Endothelial cell of hepatic sinusoid (primary cell): ENCODE results near the gene GPT2.

Experiments
- in situ Hi-C: cut with HindIII; loops from 2 replicates; pipeline ENCODE4 v1.10.0; 2017; ENCODE audit warnings: low sequenced_read_pairs

Gene GPT2

DNA sequence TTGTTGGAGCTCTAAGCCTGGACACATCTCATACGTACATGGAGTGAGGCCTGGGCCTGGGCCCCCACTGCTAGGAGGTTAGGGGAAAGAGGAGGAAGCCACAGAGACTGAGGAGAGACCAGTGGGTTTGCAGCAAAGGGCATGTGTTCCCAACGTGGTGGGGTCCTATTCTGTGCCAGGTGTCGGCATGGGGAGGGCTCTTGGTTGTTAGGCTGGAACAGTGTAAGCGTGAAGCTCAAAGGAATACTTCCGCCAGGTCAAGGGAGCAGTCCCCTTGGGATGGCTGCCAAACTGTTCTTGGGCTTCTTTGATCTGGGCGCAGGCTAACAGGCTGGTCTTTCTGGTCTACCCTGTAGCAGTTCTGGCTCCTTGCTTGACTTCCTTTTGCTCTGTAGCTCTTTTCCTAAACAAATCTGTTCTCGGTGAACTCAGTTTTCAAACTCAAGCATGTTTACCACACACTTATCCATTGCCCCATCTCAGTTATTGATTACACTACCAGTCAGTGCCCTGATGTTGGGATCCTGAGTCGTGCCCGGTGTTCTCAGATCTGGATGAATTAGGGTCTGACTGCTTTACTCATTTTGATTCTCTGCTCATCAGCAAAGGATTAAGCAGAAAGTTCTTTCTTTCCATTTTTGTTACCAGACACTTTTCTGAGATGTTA, 36.4 kb downstream of the GPT2 start:
- in situ Hi-C loops: no loop called here

DNA sequence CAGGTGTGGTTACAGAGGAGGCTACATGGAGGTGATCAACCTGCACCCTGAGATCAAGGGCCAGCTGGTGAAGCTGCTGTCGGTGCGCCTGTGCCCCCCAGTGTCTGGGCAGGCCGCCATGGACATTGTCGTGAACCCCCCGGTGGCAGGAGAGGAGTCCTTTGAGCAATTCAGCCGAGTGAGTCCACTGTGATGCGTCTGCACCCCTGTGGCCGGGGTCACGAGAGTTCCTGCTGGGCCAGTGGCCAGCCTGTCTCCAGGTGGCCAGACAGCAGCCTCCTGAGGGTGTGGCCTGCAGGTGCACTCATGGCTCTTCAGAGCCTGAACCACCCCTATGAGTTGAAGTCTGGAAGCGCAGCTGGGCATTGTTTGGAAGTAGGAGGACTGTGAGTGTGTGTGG, 38.1 kb downstream of the GPT2 start:
- in situ Hi-C loops: no loop called here

DNA sequence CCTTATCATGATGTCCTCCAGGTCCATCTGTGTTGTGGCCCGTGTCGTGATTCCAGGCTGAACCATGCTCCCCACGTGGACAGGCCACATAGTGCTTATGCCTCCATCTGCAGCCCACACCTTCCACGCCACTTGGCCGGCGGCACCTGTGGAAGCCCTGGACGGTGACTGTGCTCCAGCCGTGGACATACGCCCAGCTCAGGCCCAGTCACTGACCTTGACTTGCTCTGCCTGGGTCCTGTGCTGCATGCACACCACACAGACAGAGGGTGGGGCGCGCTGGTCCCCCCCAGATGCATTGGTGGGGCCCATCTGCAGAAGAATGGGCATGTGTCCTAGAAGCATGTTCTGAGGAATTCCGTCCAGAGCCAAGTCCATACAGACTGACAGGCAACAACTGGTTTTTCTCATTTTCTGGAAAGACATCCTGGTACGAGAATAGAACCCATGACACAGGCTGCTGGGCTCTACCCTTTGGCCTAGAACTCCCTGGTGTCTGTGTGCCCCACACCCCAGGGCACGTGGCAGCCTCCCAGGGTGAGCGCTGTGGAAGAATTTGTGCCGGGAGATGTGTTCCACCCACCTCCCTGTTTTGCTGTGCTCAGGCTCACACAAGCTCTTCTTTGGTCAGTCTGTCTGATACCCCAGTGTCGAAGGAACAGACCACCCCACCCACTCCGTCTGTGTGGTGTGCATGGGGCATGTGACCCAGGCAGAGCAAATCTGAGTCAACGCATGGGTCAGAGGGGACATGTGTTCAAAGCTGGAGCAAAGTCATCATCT, 39.5 kb downstream of the GPT2 start:
- in situ Hi-C loops: no loop called here

DNA sequence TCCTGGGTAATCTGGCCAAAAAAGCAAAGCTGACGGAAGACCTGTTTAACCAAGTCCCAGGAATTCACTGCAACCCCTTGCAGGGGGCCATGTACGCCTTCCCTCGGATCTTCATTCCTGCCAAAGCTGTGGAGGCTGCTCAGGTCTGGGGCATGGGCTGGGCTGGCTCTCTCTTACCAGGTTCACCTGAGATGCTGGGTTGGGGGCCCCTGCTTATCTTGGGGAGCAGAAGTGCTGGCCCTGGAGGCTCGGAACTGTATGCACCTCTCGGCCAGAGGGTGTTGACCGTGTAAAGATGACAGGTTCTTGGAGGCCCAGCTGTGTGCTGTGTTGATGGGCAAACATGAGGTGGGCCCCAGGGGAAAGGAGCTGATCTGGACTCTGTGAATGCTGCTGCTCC, 40.2 kb downstream of the GPT2 start:
- in situ Hi-C loops: no loop called here

DNA sequence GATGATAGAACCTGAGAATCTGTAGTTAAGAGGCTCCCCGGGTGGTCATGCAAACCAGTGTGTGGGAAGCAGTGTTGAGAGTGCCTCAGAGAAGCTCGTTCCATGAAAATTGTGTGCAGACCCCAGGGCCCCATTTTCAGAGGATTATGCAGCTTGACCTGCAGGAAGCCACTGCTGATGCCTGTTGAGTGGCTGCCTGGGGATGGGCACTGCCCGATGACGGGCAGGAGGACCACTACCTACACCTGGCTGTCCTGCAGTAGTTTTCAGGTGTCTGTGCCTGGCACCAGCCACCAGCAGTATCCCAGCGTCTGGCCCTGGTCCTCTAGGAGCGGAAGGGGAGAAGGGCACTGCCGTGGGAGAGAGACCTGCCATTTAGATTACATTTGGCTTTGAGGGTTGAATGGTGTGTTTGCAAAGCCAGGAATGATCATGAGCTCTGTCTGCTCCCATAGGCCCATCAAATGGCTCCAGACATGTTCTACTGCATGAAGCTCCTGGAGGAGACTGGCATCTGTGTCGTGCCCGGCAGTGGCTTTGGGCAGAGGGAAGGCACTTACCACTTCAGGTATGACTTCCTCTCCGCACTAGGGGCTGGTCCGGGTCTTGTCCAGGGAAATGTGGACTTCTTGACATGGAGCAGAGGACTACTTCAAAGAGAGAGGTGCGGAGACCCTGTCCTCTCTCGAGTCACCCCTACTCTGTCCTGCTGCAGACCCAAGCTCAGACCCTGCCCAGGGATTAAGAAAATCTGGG, 42.5 kb downstream of the GPT2 start:
- in situ Hi-C loops: no loop called here

DNA sequence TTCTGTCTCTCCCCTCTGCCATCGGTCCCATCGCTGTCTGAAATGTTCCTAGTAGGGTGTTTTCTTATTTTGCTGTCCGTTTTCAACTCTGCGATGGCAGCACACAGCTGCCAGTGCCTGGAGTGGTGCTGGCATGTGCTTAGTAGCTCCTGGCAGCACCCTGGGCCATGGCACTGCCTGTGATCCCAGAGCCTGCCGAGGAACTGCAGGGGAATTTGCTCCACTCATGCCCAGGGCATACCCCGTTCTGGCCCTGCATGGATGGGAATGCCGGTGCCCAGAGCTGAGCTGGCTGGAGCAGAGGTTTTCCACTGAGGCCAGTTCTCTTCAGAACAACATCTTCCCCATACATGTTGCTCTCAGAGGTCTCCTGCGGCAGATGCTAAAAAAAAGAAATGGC, 43.1 kb downstream of the GPT2 start:
- in situ Hi-C loops: no loop called here

DNA sequence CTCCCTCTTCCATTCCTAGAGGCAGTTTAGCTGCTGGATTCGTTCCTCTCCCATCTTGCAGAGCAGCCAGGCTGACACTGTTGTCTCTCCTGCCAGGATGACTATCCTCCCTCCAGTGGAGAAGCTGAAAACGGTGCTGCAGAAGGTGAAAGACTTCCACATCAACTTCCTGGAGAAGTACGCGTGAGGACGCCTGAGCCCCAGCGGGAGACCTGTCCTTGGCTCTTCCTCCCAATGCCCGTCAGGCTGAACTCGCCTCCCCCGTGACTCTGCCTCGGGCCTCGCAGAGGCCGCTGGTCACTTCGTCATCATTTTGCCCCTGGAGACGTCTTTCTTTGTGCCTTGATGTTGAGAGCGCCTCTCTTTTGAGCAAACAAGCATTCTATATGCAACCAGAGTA, 44.6 kb downstream of the GPT2 start:
- in situ Hi-C loops: no loop called here

DNA sequence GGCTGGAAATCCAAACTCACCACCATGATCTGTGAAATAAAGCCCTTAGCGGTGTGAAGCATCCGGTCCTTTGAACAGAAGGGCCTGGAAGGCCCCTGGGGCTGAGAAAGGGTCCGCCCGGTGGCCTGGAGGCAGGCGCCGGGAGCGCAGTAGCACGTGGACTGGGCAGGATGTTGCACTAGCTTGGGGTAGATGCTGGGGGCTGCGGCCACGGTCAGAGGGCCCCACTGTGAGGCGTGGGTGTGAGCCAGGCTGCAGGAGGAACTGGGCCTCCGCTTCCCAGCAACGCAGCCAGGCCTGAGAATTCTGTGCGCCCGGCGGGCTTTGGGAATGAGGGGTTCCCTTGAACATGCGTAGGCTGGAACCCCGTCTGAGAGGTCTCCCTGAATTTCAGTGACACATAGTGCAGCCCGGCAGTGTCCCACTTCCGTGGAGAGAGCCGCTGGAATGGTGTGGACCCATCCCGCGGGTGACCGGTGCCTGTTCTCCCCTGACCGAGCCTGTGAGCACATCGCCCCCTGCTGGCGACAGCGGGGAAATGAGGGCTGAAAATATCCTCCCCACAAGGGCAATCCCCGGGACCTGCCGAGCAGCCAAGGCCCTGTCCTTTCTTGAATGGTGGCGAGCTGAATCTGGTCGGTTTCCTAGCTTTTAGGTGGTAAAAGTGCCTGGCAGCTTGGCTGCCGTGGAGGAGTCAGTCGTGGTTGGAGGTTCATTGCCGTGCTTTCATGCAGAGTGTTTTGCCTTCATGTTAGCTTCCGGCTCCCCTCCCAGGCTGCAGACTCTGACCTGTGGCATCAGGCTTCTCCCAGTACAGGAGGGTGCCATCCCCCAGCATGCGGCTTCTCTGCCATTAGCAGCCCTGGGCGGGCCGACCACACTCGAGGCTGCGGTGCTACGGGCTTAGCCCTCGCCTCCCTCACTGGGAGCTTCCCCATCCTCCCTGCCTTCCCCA, 45.5 kb downstream of the GPT2 start:
- in situ Hi-C loops: no loop called here

DNA sequence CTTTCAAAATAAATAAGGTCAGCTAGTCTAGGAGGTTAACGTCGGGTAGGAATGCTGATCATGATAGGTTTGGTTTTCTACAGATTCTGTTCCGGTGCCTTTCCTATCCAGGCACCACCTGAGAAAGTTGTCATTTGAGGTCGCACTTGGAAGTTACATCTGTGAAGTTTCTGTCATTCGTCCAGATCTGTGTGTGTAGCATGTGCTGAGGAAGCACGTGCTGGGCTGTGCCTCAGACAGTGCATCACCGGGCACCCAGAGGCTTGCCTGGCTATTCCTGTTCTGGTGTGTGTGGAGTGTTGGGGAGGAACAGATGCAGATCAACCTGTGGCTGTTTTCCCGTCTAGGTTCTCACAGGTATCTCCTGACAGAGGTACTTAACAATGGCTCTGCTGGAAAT, 46.7 kb downstream of the GPT2 start:
- in situ Hi-C loops: no loop called here

DNA sequence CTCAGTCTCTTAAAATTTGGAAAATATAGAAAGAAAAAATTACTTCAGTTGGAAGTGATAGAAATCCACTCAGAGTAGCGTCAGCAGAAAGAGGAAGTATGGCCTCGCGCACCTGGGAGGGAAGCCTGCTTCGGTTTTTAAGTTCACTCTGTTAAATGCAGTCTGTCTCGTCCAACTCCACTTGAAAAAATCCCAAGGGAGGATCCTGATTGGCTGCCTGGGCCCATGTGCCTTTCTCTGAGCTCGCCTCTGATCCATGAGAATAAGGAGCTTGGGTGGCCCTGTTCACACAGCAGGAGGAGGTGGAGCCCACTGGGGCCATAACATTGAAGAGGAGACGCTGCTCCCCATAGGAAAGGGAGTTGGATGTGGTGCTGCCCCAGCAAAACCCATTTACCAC, 48.6 kb downstream of the GPT2 start:
- in situ Hi-C loops: no loop called here

DNA sequence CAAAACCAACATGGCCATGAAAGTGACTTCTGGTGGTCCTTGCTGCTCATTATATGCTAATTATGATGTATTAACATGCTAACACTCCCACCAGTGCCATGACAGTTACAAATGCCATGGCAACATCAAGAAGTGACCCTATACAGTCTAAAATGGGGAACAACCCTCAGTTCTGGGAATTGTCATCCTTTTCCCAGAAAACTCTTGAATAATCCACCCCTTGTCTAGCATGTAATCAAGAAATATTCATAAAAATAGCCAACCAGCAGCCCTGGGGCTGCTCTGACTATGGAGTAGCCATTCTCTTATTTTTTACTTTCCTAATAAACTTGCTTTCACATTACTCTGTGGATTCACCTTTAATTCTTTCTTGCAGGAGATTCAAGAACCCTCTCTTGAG, 53.4 kb downstream of the GPT2 start:
- in situ Hi-C loops: no loop called here

DNA sequence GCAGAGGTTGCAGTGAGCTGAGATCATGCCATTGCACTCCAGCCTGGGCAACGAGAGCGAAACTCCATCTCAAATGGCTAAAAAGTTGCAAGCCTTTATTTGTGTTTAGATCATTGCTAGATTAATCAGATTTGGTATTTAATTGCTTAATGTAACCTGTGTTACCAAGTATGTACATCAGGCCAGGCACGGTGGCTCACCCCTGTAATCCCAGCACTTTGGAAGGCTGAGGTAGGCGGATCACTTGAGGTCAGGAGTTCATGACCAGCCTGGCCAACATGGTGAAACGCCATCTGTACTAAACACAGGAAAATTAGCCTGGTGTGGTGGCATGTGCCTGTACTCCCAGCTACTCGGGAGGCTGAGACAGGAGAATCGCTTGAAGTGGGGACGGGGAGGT, 60.6 kb downstream of the GPT2 start:
- in situ Hi-C loops: loop anchor here (5.0 kb wide), 1 partner anchor 107 kb away; no protein-coding TSS in a partner anchor

DNA sequence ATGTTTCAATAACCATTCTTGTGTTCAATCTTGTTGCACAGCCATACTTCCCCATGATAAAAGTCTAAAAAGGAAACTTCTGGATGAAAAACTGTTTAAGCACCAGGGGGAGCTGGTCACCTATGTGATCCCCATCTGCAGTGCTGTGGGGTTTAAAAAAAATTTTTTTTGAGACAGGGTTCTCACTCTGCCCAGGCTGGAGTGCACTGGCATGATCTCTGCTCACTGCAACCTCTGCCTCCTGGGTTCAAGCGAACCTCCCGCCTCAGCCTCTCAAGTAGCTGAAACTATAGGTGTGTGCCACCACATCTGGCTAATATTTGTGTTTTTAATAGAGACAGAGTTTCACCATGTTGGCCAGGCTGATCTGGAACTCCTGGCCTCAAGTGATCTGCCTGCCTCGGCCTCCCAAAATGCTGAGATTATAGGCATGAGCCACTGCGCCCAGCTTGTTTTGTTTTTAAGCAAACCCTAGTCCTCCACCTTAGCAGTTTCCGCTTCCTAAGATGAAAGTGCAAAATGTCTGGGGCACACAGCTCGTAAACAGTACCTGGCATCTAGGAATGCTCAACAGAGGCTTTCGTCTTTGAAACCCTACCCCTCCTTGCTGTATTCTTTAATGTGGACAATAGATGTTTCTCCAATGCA, 63.9 kb downstream of the GPT2 start:
- in situ Hi-C loops: no loop called here

DNA sequence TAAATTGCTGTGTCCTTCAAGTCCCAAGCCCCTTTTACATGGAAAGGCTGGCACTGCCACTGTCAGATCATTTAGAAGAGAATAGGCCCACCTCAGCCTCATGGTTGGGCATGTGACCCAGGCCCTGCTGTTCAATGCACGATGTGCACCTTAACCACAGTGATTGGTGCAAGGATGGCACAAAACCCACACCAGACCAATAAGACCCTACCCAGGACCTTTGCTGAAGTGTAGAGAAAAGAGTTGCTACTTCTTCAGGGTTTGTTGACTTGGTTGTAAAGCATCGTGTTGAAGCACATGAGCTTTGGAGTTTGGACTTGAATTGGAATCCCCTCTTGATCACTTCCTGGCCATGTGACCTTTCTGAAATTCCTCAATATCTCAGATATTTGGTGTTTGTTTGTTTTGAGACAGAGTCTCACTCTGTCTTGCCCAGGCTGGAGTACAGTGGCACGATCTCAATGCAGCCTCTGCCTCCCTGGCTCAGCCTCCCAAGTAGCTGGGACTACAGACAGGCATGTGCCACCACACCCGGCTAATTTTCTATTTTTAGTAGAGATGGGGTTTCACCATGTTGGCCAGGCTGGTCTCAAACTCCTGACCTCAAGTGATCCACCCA, 64.5 kb downstream of the GPT2 start:
- in situ Hi-C loops: no loop called here

DNA sequence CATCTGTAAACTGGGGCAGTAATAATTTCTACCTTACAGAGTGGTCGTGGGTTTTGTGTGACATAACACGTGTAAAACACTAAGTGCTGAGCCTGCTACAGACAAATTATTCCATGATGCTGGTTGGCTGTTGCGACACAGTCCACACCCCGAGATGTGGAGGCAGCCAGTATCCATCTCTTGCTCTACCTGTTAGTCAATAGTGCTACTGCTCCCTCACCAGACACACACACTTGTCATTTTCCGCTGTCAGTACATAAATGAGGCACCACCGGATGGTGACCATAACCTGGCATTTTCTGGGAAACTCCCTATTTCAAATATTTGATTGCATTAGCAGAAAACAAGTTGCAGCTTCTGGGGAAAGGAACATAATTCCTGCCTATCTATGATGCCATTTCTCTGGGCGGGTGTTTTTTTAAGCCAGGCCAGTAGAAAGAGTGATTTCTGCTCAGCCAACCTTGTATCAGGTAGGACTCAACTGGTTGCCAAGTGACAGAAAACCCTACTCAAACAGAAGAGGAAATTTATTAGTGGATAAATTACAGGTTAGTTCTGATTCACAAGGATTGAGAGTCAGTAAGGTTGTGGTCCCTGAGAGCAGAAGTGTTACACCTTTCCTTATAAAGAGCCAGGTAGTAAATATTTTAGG, 65.2 kb downstream of the GPT2 start:
- in situ Hi-C loops: no loop called here

DNA sequence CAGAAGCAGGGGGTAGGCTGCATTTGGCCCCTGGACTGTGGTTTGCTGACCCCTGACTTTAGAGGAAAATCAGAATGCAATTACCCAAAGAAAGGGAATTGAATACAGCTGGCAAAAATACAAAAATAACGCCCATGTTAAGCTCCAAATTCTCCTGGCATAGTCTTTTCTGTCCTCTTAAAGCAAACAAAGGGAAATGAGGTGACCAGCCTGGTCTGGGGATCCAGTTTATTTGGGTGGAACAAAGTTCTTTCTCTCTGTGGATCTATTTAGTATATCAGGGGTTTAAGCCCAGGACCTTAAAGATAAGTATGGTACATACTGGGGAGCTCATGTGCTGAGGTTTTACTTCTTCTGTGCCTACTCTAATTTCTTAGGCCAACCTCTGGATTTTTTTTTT, 65.8 kb downstream of the GPT2 start:
- in situ Hi-C loops: loop anchor here (5.0 kb wide), 1 partner anchor 67 kb away; no protein-coding TSS in a partner anchor

DNA sequence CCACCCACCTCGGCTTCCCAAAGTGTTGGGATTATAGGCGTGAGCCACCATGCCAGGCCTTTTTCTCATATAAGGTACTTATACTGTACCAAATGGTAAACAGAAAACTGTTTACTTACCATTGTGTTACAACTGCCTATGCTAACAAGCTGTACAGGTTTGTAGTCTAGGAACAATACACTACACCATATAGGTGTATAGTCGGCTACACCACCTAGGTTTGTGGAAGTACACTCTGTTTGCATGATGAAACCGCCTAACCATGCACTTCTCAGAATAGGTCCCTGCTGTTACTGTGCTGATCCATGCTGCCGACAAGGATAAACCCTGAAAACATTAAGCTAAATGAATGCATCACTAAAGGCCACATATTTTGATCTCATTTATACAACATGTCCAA, 70.4 kb downstream of the GPT2 start:
- in situ Hi-C loops: loop anchor here (5.0 kb wide), 1 partner anchor 63 kb away; no protein-coding TSS in a partner anchor

DNA sequence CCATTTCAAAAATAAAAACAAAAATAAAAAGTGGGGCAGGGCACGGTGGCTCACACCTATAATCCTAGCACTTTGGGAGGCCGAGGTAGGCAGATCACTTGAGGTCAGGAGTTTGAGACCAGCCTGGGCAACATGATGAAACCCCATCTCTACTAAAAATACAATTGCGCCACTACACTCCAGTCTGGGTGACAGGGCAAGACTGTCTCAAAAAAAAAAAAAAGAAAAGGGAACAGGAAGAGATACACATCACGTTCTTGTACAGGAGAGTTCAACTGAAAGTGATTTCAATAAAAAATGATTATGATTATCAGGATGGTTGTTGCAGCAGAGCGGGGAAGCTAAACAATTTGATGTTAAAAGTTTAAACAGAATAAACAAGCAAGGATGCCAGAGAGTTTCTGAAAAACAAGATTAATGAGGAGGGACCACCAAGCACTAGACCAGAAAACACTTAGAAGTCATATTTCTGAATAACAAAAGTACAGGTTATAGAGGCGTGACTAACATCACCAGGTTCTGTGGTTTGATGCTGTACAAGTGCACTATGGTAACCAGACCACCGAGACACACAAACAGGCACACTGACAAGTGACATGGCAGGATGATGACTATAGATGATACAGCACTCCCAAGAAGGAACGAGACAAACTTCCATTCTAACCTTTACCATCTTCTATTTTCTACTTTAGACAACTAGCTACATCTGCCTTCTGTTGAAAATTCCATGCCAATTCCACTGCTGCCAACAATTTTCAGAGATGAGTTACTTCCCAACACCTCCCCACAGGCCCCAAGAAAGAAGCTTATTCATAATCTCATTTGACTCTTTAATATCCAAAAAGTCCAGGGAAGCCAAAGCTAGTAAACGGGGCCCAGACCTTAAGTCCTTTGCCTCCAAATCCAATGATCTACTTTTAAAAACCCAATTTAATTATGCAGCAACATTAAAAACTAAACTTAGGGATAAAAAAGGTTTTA, 77.5 kb downstream of the GPT2 start:
- in situ Hi-C loops: no loop called here
